GM12874 (cell line): ENCODE results near the gene B4GALNT2.

Experiments used
- TF ChIP-seq, protein P1 (sequence below): IDR thresholded peaks from 2 replicates; pipeline ENCODE4 v1.5.1; 2011; ENCODE audit warnings: low read depth, mild to moderate bottlenecking, control low read depth, low read length, moderate library complexity; ENCODE audit not compliant: insufficient read depth

B4GALNT2 gene

DNA sequence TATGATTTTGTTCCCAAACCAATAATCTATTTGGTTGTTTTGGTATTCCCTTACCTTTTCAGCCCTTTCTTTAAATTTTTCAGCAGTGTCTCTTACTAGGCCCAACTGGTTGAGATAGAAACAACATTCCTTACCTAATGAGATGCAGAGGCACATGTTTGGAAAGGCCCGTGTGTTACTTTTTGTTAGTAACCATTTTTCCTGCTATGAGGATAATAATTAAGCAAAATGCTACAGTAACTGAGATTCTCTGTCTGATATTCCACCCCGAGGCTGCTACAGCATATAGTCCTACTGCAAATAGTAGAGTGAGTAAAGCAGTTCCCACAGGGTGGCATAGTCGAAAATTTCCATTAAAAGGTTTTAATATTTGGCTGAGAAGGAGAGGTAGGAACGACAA lies 10.0 kb upstream of the B4GALNT2 start:
- TF ChIP-seq, protein P1, sequence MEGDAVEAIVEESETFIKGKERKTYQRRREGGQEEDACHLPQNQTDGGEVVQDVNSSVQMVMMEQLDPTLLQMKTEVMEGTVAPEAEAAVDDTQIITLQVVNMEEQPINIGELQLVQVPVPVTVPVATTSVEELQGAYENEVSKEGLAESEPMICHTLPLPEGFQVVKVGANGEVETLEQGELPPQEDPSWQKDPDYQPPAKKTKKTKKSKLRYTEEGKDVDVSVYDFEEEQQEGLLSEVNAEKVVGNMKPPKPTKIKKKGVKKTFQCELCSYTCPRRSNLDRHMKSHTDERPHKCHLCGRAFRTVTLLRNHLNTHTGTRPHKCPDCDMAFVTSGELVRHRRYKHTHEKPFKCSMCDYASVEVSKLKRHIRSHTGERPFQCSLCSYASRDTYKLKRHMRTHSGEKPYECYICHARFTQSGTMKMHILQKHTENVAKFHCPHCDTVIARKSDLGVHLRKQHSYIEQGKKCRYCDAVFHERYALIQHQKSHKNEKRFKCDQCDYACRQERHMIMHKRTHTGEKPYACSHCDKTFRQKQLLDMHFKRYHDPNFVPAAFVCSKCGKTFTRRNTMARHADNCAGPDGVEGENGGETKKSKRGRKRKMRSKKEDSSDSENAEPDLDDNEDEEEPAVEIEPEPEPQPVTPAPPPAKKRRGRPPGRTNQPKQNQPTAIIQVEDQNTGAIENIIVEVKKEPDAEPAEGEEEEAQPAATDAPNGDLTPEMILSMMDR: no peak

DNA sequence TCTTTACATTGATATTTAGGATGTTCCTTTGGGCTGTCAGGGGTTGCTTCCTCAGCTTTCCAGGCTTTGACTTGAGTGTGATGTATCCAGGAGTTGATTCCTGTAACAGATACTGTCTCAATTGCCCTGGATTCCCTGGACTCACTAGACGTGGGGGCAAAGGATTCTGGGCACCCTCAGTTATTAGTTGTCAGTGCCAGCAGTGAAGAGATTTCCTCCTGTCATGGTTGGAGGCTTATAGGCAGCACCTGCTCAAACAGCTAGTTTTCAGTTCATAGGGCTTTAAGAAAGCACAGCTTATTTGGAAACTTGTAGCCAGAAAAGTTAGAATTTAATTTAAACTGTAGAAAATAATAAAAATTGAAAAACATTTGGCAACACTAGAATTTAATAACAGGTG lies 9.5 kb upstream of the B4GALNT2 start:
- TF ChIP-seq, protein P1: no peak

DNA sequence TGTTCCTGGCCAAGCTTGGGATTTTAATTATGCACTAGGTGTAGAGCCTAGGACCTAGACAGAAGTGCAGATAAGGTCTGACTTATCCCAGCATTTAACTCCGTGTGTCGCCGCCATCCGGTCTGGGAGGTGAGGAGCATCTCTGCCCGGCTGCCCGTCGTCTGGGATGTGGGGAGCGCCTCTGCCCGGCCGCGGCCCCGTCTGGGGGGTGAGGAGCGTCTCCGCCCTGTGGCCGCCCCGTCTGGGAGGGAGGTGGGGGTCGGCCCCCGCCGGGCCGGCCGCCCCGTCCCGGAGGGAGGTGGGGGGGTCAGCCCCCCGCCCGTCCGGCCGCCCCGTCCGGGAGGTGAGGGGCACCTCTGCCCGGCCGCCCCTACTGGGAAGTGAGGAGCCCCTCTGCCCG lies 7.1 kb upstream of the B4GALNT2 start:
- TF ChIP-seq, protein P1: no peak

DNA sequence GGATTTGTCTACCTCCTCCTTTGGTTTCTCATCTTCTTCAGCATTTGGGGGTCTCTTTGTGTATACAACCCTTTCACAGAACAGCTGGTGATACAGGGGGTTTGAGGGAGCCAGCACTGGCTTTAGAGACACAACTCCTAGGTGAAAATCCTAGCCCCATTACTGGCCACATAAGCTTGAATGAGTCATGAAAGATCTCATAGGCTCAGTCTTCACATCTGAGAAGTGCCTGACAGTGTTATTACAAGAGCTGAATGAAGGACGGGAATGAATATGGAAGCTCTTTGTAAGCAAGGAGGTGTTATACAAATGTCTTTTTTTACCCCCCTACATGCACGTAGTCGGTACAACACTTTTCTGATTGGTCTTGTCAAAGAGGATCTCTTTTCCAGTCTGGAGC lies 1.7 kb upstream of the B4GALNT2 start:
- TF ChIP-seq, protein P1: no peak

DNA sequence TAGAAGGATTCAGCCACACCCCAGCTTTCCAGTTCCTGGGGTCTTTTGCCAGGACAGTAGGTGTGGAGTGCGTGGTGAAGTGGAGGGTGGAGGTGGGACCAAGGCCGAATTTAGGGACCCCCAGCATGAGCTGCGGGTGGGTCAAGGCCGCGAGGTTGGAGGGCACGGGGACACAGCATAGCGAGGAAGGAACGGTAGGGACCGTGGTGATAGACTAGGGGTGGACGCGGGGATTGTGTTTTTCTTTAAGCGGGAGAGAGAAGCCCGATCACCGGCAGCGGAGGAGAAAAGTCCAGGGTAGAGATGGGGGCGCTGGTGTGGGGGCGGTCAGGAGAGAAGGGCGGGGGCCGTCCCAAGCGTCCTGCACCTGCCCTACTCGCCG lies 261 bp upstream of the B4GALNT2 start:
- TF ChIP-seq, protein P1: no peak

DNA sequence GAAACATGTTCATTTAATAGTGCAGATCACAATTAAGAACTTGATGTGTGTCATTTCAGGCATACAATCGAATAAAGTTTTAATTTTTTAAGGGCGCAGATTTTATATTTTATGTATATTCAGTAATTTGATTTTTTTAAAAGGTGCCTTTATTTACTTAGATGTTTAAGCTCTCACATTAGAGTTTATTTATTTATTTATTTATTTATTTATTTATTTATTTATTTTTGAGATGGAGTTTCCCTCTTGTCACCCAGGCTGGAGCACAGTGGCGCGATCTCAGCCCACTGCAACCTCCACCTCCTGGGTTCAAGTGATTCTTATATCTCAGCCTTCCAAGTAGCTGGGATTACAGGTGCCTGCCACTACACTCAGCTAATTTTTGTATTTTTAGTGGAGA lies 3.8 kb downstream of the B4GALNT2 start:
- TF ChIP-seq, protein P1: no peak

DNA sequence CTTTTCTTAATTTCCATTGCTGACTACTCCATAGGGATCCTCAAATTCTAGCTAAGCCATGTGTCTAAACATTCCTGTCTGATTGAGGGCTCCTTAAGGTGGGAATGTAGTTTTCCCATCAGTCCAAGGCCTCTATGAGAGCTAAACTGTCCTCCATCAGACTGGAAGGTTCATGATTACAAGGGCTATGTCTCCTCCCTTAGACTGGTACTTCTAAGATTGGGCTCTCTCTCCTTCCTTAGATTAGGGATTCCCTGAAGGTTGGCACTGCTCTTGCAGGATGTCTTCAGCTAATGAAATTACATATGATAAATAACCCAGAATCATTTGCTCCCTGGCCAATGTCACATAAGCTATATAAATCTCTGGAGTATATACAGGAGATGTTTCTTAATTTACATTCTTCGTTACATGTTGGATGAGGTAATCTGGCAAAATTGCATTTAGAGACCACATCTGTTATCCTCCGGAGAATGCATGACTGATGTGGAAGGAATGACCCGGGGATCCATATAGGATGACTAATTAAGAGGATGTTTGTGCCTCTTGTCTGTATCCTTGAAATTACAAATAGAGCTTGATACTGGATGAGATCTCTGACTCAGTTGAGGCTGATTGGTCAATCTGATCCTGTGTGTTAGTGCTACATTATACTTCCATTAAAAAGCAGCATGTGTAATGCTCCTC lies 14.2 kb downstream of the B4GALNT2 start:
- TF ChIP-seq, protein P1: no peak
